H1 (cell line): ENCODE results near the gene KCNH8.

ENCODE experiments used
- BACH1 ChIP-seq: IDR thresholded peaks from 2 replicates; pipeline ENCODE4 v1.6.1; 2012; ENCODE audit warnings: low read length, improper control_type of control experiment
- CEBPB ChIP-seq: IDR thresholded peaks from 2 replicates; pipeline ENCODE4 v1.6.1; 2012; ENCODE audit warnings: low read depth, low read length
- CTCF ChIP-seq, 3 experiments: IDR thresholded peaks; 1 replicate in 2 of 3; 2 replicates in 1 of 3; pipeline versions ENCODE4 v1.5.1 to v1.6.1; 2011; ENCODE audit warnings: low read length in 3 of 3, mild to moderate bottlenecking in 3 of 3, inconsistent platforms in 2 of 3, low read depth in 1 of 3, moderate library complexity in 1 of 3; ENCODE audit not compliant: insufficient read depth in 1 of 3; ENCODE audit errors: control extremely low read depth in 1 of 3
- HDAC2 ChIP-seq, 2 experiments: fragments of 300-600 bp in 1 of 2; sonication (generic) in 1 of 2; IDR thresholded peaks; 2 replicates each; pipeline ENCODE4 v1.6.1; 2011 to 2012; ENCODE audit warnings: low read depth in 2 of 2, low read length in 2 of 2, mild to moderate bottlenecking in 2 of 2, moderate library complexity in 2 of 2, borderline replicate concordance in 1 of 2, inconsistent platforms in 1 of 2
- KDM5A ChIP-seq: fragments of 200-600 bp; IDR thresholded peaks from 2 replicates; pipeline ENCODE4 v1.7.1; 2012; ENCODE audit warnings: mild to moderate bottlenecking, low read length, inconsistent platforms, mixed read lengths
- POLR2A ChIP-seq, 2 experiments: IDR thresholded peaks; 1 replicate in 1 of 2; 2 replicates in 1 of 2; pipeline ENCODE4 v1.6.1; 2011; ENCODE audit warnings: low read depth in 2 of 2, low read length in 2 of 2, mild to moderate bottlenecking in 2 of 2; ENCODE audit errors: control extremely low read depth in 1 of 2
- POLR2AphosphoS5 ChIP-seq: IDR thresholded peaks from 2 replicates; pipeline ENCODE4 v1.6.1; 2011; ENCODE audit warnings: low read depth, low read length
- RAD21 ChIP-seq, 2 experiments: IDR thresholded peaks in 1 of 2; conservative IDR thresholded peaks in 1 of 2; 2 replicates each; pipeline ENCODE4 v1.6.1; 2011; ENCODE audit warnings: low read depth in 2 of 2, low read length in 2 of 2, improper control_type of control experiment in 1 of 2, inconsistent platforms in 1 of 2, mild to moderate bottlenecking in 1 of 2, moderate library complexity in 1 of 2
- SIN3A ChIP-seq, 2 experiments: IDR thresholded peaks in 1 of 2; conservative IDR thresholded peaks in 1 of 2; 2 replicates each; pipeline ENCODE4 v1.6.1; 2011 to 2012; ENCODE audit warnings: low read length in 2 of 2, improper control_type of control experiment in 1 of 2, low read depth in 1 of 2, mild to moderate bottlenecking in 1 of 2
- TCF12 ChIP-seq: IDR thresholded peaks from 2 replicates; pipeline ENCODE4 v1.6.1; 2011; ENCODE audit warnings: low read depth, mild to moderate bottlenecking, low read length
- TF ChIP-seq, protein P1 (sequence below): fragments of 300-600 bp; sonication (generic); IDR thresholded peaks from 2 replicates; pipeline ENCODE4 v1.7.1; 2012; ENCODE audit warnings: low read length, moderate library complexity, mild to moderate bottlenecking, inconsistent platforms; ENCODE audit not compliant: insufficient replicate concordance

- TF ChIP-seq HDAC2 (IDR thresholded peaks at IDR 0.05; ENCODE audit: borderline replicate concordance in 1 of 2, low read depth in 2 of 2, low read length in 2 of 2) (no peak), CEBPB (no peak), RAD21 (IDR thresholded peaks at IDR 0.05 in 1 of 2, conservative IDR thresholded peaks at IDR 0.05 in 1 of 2; ENCODE audit: low read depth in 2 of 2, low read length in 2 of 2) (0 out of 4 replicates have a peak, but pooled peaks of 1 of the 2 experiments have one; percentile 1), CTCF (IDR thresholded peaks at IDR 0.05; ENCODE audit: control extremely low read depth in 1 of 3, insufficient read depth in 1 of 3, low read depth in 1 of 3, low read length in 3 of 3) (no peak), KDM5A (no peak), SIN3A (conservative IDR thresholded peaks at IDR 0.05 in 1 of 2, IDR thresholded peaks at IDR 0.05 in 1 of 2; ENCODE audit: low read depth in 1 of 2, low read length in 2 of 2) (no peak; a peak in 1 of 4 replicates), POLR2AphosphoS5 (no peak), POLR2A (IDR thresholded peaks at IDR 0.05; ENCODE audit: control extremely low read depth in 1 of 2, low read depth in 2 of 2, low read length in 2 of 2) (no peak), BACH1 (no peak), TCF12 (peak; percentile 52; the same call in 1 of the 2 replicates)
- TF ChIP-seq, protein P1, sequence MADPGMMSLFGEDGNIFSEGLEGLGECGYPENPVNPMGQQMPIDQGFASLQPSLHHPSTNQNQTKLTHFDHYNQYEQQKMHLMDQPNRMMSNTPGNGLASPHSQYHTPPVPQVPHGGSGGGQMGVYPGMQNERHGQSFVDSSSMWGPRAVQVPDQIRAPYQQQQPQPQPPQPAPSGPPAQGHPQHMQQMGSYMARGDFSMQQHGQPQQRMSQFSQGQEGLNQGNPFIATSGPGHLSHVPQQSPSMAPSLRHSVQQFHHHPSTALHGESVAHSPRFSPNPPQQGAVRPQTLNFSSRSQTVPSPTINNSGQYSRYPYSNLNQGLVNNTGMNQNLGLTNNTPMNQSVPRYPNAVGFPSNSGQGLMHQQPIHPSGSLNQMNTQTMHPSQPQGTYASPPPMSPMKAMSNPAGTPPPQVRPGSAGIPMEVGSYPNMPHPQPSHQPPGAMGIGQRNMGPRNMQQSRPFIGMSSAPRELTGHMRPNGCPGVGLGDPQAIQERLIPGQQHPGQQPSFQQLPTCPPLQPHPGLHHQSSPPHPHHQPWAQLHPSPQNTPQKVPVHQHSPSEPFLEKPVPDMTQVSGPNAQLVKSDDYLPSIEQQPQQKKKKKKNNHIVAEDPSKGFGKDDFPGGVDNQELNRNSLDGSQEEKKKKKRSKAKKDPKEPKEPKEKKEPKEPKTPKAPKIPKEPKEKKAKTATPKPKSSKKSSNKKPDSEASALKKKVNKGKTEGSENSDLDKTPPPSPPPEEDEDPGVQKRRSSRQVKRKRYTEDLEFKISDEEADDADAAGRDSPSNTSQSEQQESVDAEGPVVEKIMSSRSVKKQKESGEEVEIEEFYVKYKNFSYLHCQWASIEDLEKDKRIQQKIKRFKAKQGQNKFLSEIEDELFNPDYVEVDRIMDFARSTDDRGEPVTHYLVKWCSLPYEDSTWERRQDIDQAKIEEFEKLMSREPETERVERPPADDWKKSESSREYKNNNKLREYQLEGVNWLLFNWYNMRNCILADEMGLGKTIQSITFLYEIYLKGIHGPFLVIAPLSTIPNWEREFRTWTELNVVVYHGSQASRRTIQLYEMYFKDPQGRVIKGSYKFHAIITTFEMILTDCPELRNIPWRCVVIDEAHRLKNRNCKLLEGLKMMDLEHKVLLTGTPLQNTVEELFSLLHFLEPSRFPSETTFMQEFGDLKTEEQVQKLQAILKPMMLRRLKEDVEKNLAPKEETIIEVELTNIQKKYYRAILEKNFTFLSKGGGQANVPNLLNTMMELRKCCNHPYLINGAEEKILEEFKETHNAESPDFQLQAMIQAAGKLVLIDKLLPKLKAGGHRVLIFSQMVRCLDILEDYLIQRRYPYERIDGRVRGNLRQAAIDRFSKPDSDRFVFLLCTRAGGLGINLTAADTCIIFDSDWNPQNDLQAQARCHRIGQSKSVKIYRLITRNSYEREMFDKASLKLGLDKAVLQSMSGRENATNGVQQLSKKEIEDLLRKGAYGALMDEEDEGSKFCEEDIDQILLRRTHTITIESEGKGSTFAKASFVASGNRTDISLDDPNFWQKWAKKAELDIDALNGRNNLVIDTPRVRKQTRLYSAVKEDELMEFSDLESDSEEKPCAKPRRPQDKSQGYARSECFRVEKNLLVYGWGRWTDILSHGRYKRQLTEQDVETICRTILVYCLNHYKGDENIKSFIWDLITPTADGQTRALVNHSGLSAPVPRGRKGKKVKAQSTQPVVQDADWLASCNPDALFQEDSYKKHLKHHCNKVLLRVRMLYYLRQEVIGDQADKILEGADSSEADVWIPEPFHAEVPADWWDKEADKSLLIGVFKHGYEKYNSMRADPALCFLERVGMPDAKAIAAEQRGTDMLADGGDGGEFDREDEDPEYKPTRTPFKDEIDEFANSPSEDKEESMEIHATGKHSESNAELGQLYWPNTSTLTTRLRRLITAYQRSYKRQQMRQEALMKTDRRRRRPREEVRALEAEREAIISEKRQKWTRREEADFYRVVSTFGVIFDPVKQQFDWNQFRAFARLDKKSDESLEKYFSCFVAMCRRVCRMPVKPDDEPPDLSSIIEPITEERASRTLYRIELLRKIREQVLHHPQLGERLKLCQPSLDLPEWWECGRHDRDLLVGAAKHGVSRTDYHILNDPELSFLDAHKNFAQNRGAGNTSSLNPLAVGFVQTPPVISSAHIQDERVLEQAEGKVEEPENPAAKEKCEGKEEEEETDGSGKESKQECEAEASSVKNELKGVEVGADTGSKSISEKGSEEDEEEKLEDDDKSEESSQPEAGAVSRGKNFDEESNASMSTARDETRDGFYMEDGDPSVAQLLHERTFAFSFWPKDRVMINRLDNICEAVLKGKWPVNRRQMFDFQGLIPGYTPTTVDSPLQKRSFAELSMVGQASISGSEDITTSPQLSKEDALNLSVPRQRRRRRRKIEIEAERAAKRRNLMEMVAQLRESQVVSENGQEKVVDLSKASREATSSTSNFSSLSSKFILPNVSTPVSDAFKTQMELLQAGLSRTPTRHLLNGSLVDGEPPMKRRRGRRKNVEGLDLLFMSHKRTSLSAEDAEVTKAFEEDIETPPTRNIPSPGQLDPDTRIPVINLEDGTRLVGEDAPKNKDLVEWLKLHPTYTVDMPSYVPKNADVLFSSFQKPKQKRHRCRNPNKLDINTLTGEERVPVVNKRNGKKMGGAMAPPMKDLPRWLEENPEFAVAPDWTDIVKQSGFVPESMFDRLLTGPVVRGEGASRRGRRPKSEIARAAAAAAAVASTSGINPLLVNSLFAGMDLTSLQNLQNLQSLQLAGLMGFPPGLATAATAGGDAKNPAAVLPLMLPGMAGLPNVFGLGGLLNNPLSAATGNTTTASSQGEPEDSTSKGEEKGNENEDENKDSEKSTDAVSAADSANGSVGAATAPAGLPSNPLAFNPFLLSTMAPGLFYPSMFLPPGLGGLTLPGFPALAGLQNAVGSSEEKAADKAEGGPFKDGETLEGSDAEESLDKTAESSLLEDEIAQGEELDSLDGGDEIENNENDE: no peak
Observed at GRCh38 chr3:19267040-19267439, 118.7 kb downstream of the KCNH8 start.
